CD4-positive, alpha-beta T cell (primary cell): Measurements from ENCODE around the gene COPS8. TPM values are rescaled to one million over a fixed set of nuclear protein-coding genes. Genes with fewer than 3 reads are reported as not detected.

Experiments used
- ATAC-seq: fragments of 200-7000 bp; cut with Tn5 transposase; one replicate; pipeline ENCODE4 v1.10.0; 2022; ENCODE audit warnings: mild to moderate bottlenecking; ENCODE audit not compliant: poor library complexity
- CTCF ChIA-PET: fragments of 350-600 bp; sonication (Branson Sonifier 250); formaldehyde crosslinking; loops from one replicate; lab custom pipeline; 2021; ENCODE audit warnings: antibody characterized with exemption, inconsistent platforms; lab: Charles Lee
- POLR2A ChIA-PET: fragments of 350-600 bp; sonication (Branson Sonifier 250); formaldehyde crosslinking; loops from one replicate; lab custom pipeline; 2021; ENCODE audit warnings: antibody characterized with exemption, inconsistent platforms; lab: Charles Lee
- DNase-seq, 14 experiments: peaks; one replicate each; pipeline ENCODE4 v3.0.0-alpha.2; 2013 to 2020; ENCODE audit warnings: mixed read lengths in 2 of 14
- H3K27ac ChIP-seq, 2 donors: one replicate each; pipeline versions ENCODE4 v1.5.1 to v1.7.0; 2013; ENCODE audit warnings: low read length in 2 of 2, low read depth in 1 of 2, mild to moderate bottlenecking in 1 of 2
- H3K27me3 ChIP-seq, 2 experiments: 1 replicate in 1 of 2; 2 replicates in 1 of 2; pipeline versions ENCODE4 v1.6.1 to v1.7.0; 2013; ENCODE audit warnings: low read length in 2 of 2, control low read depth in 1 of 2, mild to moderate bottlenecking in 1 of 2, moderate library complexity in 1 of 2; ENCODE audit not compliant: insufficient read depth in 2 of 2, control insufficient read depth in 1 of 2
- H3K36me3 ChIP-seq: one replicate; pipeline ENCODE4 v1.6.1; 2013; ENCODE audit warnings: low read length, control low read depth; ENCODE audit not compliant: insufficient read depth
- H3K4me1 ChIP-seq: one replicate; pipeline ENCODE4 v1.6.1; 2013; ENCODE audit warnings: low read length, control low read depth; ENCODE audit not compliant: insufficient read depth
- H3K4me3 ChIP-seq: one replicate; pipeline ENCODE4 v1.5.1; 2013; ENCODE audit warnings: mild to moderate bottlenecking, low read length, moderate library complexity
- H3K9me3 ChIP-seq, 2 experiments: 1 replicate in 1 of 2; 2 replicates in 1 of 2; pipeline versions ENCODE4 v1.6.1 to v1.7.0; 2013; ENCODE audit warnings: low read length in 2 of 2, mild to moderate bottlenecking in 2 of 2, control low read depth in 1 of 2, moderate library complexity in 1 of 2; ENCODE audit not compliant: control insufficient read depth in 1 of 2, insufficient read depth in 1 of 2
- H3K27ac Mint-ChIP-seq: one replicate; pipeline ENCODE4 v1.8.0; 2020; ENCODE audit warnings: mixed read lengths
- H3K27me3 Mint-ChIP-seq: one replicate; pipeline ENCODE4 v1.8.0; 2021; ENCODE audit warnings: mixed read lengths
- H3K36me3 Mint-ChIP-seq: one replicate; pipeline ENCODE4 v1.8.0; 2021; ENCODE audit warnings: low read depth, mixed read lengths
- H3K4me1 Mint-ChIP-seq: one replicate; pipeline ENCODE4 v1.8.0; 2021; ENCODE audit warnings: low read depth, mixed read lengths
- H3K4me3 Mint-ChIP-seq: one replicate; pipeline ENCODE4 v1.8.0; 2020; ENCODE audit warnings: mild to moderate bottlenecking, mixed read lengths
- H3K9me3 Mint-ChIP-seq: one replicate; pipeline ENCODE4 v1.8.0; 2020; ENCODE audit warnings: mixed read lengths
- CTCF ChIP-seq: fragments of 200-600 bp; IDR thresholded peaks from one replicate; pipeline ENCODE4 v1.8.0; 2022; ENCODE audit warnings: antibody characterized with exemption, mild to moderate bottlenecking
- intact Hi-C, 2 experiments: fragments of 100-400 bp; cut with DNase I in 1 of 2; cut with micrococcal nuclease in 1 of 2; formaldehyde crosslinking; loops; one replicate each; pipeline versions ENCODE4 v1.15.1 to v1.9.0; 2023 to 2025; cut with DNase I, micrococcal nuclease
- total RNA-seq, 174 experiments: library from RNA in 2 of 174; stranded (reverse) in 2 of 174; gene quantifications; one replicate each; pipeline ENCODE4 v1.2.3 and lab custom pipeline; 2021 to 2026

The COPS8 gene
- total RNA-seq, 2 experiments from 2014 or later = 47.9 to 51.7 TPM

DNA sequence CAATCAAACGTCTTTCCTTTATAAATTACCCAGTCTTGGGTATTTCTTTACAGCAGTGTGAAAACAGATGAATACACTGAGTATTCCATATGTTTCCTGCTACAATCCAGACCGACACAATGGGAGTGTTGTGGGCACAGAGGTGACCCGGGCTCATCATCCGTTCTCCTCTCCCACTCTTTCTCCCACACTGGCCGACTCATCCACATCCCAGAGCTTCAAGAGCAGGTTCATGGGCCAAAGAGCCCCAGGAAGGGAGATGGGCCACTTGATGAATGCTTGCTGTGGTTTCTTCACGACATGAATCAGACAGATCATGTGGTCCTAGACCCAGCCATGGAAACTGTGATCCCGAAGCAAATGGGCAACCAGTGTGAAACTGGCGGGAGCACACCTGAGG, 4.1 kb upstream of the COPS8 start:
- H3K9me3 ChIP-seq = no peaks in the 10 kb centered on the region
- Mint-ChIP-seq H3K4me3 (peak overlapping the region; percentile 25), H3K36me3 (peaks cover 18% of the 10 kb centered on the region), H3K27ac (no peak overlapping the region), H3K27me3 (no peaks in the 10 kb centered on the region), H3K4me1 (peaks cover 22% of the 10 kb centered on the region), H3K9me3 (no peaks in the 10 kb centered on the region)
- H3K27me3 ChIP-seq = no peaks in the 10 kb centered on the region
- POLR2A ChIA-PET = no interaction called here
- no peak for DNase-seq
- CTCF ChIA-PET = no interaction called here
- H3K4me3 ChIP-seq = no peak overlapping the region
- no peak overlapping the region for H3K27ac ChIP-seq
- peaks cover 5% of the 10 kb centered on the region for H3K4me1 ChIP-seq
- intact Hi-C loops = loop anchor here in 1 of 2 experiments (10.0 kb wide), 1 partner anchor 393 kb away; no protein-coding TSS in a partner anchor
- ATAC-seq = no peak
- H3K36me3 ChIP-seq = no peaks in the 10 kb centered on the region
- TF ChIP-seq CTCF = no peak

DNA sequence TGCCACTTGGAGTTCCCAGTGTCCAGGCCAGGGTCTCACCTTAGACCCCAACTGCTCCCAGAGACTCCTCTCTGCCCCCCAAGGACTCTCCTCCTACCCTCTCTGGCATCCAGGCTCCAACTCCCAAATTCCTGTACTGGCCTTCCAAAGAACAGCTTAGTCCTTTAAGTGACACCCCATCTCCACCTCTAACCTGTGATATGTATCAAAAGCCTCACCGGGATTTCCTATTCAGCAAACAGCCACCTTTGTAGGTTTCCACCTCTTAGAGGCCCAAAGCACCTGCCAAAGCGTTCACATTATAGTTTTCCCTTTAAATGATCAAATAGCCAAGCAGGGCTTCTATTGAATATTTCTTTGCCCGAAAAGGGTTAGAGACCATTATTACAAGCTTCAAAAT, 2.7 kb upstream of the COPS8 start:
- ATAC-seq = no peak
- TF ChIP-seq CTCF = no peak
- POLR2A ChIA-PET = no interaction called here
- Mint-ChIP-seq H3K36me3 (peaks cover 19% of the 10 kb centered on the region), H3K4me1 (peaks cover 24% of the 10 kb centered on the region), H3K9me3 (no peaks in the 10 kb centered on the region), H3K27ac (no peak overlapping the region), H3K27me3 (no peaks in the 10 kb centered on the region), H3K4me3 (no peak overlapping the region)
- H3K36me3 ChIP-seq = no peaks in the 10 kb centered on the region
- intact Hi-C loops = loop anchor here in 1 of 2 experiments (10.0 kb wide), 1 partner anchor 392 kb away; no protein-coding TSS in a partner anchor
- peaks cover 9% of the 10 kb centered on the region for H3K4me1 ChIP-seq
- no peak overlapping the region for H3K4me3 ChIP-seq
- CTCF ChIA-PET = no interaction called here
- no peaks in the 10 kb centered on the region for H3K27me3 ChIP-seq
- no peak overlapping the region for H3K27ac ChIP-seq
- H3K9me3 ChIP-seq = no peaks in the 10 kb centered on the region
- no peak for DNase-seq

- peak overlapping the region; percentile 98 for H3K27ac Mint-ChIP-seq
- peaks cover 32% of the 10 kb centered on the region for H3K36me3 Mint-ChIP-seq
- peaks cover 30% of the 10 kb centered on the region for H3K4me1 Mint-ChIP-seq
- intact Hi-C loops = loop anchor here in 1 of 2 experiments (10.0 kb wide), 1 partner anchor 390 kb away; no protein-coding TSS in a partner anchor
- H3K36me3 ChIP-seq = peaks cover 9% of the 10 kb centered on the region
- ATAC-seq = no peak
- ChIA-PET CTCF (interaction anchor here (1.2 kb wide), 1 partner anchor 515 kb away, joined by 4 read pairs; the partner anchor contains the start of gene ACKR3), POLR2A (interaction anchor here (2.4 kb wide), 1 partner anchor 115 kb away, joined by 13 read pairs; no protein-coding TSS in a partner anchor)
- peak overlapping the region; percentile 95 for H3K4me3 ChIP-seq
- H3K9me3 Mint-ChIP-seq = no peaks in the 10 kb centered on the region
- H3K27me3 ChIP-seq = no peaks in the 10 kb centered on the region
- no peak for TF ChIP-seq CTCF
- H3K4me1 ChIP-seq = peaks cover 9% of the 10 kb centered on the region
- H3K4me3 Mint-ChIP-seq = peak overlapping the region; percentile 99
- no peaks in the 10 kb centered on the region for H3K9me3 ChIP-seq
- no peak overlapping the region for H3K27ac ChIP-seq
- H3K27me3 Mint-ChIP-seq = no peaks in the 10 kb centered on the region
- no peak for DNase-seq
These were observed 1.2 kb upstream of the COPS8 start for GRCh38 chr2:237084444-237084843.
